Measurements from ENCODE around the gene PLA2G7. TPM values are rescaled to one million over a fixed set of nuclear protein-coding genes. Genes with fewer than 3 reads are reported as not detected.
A peak's percentile ranks its signal among the peaks of the same experiment; 100 is the strongest.

PLA2G7 gene
- not detected for polyA plus RNA-seq (2013, experiment 1 of 2)
- polyA plus RNA-seq (2013, experiment 2 of 2) = not detected

DNA sequence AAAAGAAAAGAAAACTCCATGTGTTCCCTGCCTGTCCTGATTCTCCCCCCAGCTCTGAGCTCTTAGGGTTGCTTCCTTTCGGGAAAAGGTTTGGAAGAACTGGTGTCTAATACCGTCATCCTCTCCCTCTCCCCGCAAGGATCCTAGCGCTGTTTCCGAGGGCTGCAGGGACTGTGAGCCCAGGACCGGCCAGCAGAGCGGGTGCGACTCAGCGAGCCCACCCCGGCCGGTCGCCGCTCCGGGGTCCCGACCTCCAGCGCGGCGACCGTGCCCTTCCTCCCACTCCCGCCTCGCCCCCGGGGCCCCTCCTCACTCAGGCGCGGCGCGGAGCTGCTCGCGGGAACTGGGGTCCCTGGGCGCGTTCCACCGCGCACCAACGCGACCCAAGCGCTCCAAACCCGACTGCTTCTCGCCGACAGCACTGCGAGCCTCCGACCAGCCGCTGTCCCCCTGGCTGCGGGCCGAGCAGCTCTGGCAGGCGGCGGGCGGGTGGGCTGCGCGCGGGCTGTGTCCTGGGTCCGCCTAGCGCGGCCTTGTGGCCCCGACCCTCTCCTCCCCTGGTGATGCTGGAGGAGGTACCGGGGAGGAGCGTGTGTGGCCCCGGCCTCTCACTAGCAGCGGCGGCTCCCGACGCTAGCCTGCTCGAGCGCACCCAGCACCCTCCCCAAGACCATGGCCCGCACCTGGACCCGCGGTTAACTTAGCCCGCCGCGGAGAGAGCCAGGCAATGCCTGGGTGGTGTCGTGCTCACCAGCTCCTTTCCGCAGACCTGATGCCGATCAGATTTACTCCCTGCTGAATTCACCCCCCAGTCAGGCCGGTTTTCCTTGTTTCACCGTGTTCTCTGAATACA is at the start of gene PLA2G7:
PLA2G7 (minus strand) TSS at position 509 of the 853 bp plus-strand sequence. CDS start 12,484 bp downstream, outside the sequence.
- peak within 1 kb of the TSS in 1 of 2 experiments; percentile 23 for H3K23ac ChIP-seq (ENCODE audit: low read length in 2 of 2)
- peaks cover 19 to 43% of the 10 kb centered on the region in 2 experiments for H3K27me3 ChIP-seq (ENCODE audit: control insufficient read depth in 1 of 2, insufficient read depth in 1 of 2, low read length in 2 of 2)
- DNase-seq = peak; percentile 14
- no peak within 1 kb of the TSS for H2BK12ac ChIP-seq (ENCODE audit: low read length in 2 of 2)
- peak within 1 kb of the TSS; percentile 65 to 83 for H3K4me3 ChIP-seq (ENCODE audit: insufficient read depth in 1 of 2, low read depth in 1 of 2, low read length in 2 of 2)
- H2BK120ac ChIP-seq (ENCODE audit: low read depth, low read length) = peak within 1 kb of the TSS; percentile 15
- H2BK15ac ChIP-seq (ENCODE audit: low read depth, poor library complexity, severe bottlenecking) = no peak within 1 kb of the TSS
- no peak within 1 kb of the TSS for H4K8ac ChIP-seq (ENCODE audit: low read length)
- H3K4me2 ChIP-seq (ENCODE audit: low read length, poor library complexity, severe bottlenecking) = peak within 1 kb of the TSS; percentile 100
- no peak within 1 kb of the TSS for H3K4ac ChIP-seq (ENCODE audit: low read depth in 1 of 2, low read length in 2 of 2)
- H3K18ac ChIP-seq (ENCODE audit: low read depth in 1 of 2, low read length in 2 of 2) = no peak within 1 kb of the TSS
- no peak within 1 kb of the TSS for H3K27ac ChIP-seq (ENCODE audit: low read length, poor library complexity, severe bottlenecking)
- no peak within 1 kb of the TSS for H3K14ac ChIP-seq (ENCODE audit: low read length in 2 of 2)
- no peak within 1 kb of the TSS for H2AFZ ChIP-seq (ENCODE audit: low read depth, low read length)
- no peak within 1 kb of the TSS for H2BK5ac ChIP-seq (ENCODE audit: low read depth, low read length, poor library complexity, severe bottlenecking)
- peaks cover 9% of the 10 kb centered on the region for H3K4me1 ChIP-seq (ENCODE audit: control insufficient read depth, insufficient read depth, low read depth, low read length)
- peak within 1 kb of the TSS; percentile 73 for H3K9ac ChIP-seq (ENCODE audit: low read length)
- H2AK5ac ChIP-seq (ENCODE audit: low read length, severe bottlenecking) = no peak within 1 kb of the TSS
- H4K91ac ChIP-seq (ENCODE audit: low read length) = no peak within 1 kb of the TSS
- WGBS = under 1% methylated on average over 45 of the region's 73 CpGs
- H3K36me3 ChIP-seq (ENCODE audit: control insufficient read depth in 1 of 2, insufficient read depth in 2 of 2, low read depth in 1 of 2, low read length in 2 of 2) = no peaks in the 10 kb centered on the region
- no peaks in the 10 kb centered on the region for H3K9me3 ChIP-seq (ENCODE audit: control insufficient read depth, low read length)
- no peaks in the 10 kb centered on the region for H3K79me1 ChIP-seq (replicated peaks; ENCODE audit: low read length, poor library complexity, severe bottlenecking)

DNA sequence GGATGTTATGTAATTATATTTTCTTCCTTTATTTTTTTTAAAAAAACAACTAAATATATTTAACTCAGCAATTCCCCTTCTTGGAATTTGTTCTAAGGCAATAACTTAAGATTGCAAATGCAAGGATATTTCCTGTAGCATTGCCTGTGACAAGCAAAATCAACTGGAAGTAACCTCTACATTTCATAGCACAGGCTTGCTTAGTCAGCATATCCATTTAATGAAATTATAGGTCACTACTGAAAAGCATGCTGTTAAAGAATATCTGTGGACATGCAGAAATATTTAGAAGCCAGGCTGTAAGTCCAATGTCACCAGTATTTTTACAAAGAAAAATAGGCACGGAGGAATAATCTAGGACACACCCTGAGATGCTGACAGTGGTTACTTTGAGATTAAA is 49.4 kb upstream of the PLA2G7 start:
- no peak overlapping the region for H2BK120ac ChIP-seq (ENCODE audit: low read depth, low read length)
- no peaks in the 10 kb centered on the region for H3K36me3 ChIP-seq (ENCODE audit: control insufficient read depth in 1 of 2, insufficient read depth in 2 of 2, low read depth in 1 of 2, low read length in 2 of 2)
- no peak overlapping the region for H2BK12ac ChIP-seq (ENCODE audit: low read length in 2 of 2)
- DNase-seq = no peak
- no peaks in the 10 kb centered on the region for H3K79me1 ChIP-seq (replicated peaks; ENCODE audit: low read length, poor library complexity, severe bottlenecking)
- no peaks in the 10 kb centered on the region for H3K4me1 ChIP-seq (ENCODE audit: control insufficient read depth, insufficient read depth, low read depth, low read length)
- no peak overlapping the region for H3K4me3 ChIP-seq (ENCODE audit: insufficient read depth in 1 of 2, low read depth in 1 of 2, low read length in 2 of 2)
- no peak overlapping the region for H3K18ac ChIP-seq (ENCODE audit: low read depth in 1 of 2, low read length in 2 of 2)
- H3K9ac ChIP-seq (ENCODE audit: low read length) = no peak overlapping the region
- no peak overlapping the region for H4K8ac ChIP-seq (ENCODE audit: low read length)
- no peak overlapping the region for H2BK5ac ChIP-seq (ENCODE audit: low read depth, low read length, poor library complexity, severe bottlenecking)
- H4K91ac ChIP-seq (ENCODE audit: low read length) = no peak overlapping the region
- no peaks in the 10 kb centered on the region for H3K9me3 ChIP-seq (ENCODE audit: control insufficient read depth, low read length)
- no peak overlapping the region for H3K4me2 ChIP-seq (ENCODE audit: low read length, poor library complexity, severe bottlenecking)
- no peak overlapping the region for H3K4ac ChIP-seq (ENCODE audit: low read depth in 1 of 2, low read length in 2 of 2)
- no peak overlapping the region for H3K23ac ChIP-seq (ENCODE audit: low read length in 2 of 2)
- no peak overlapping the region for H3K27ac ChIP-seq (ENCODE audit: low read length, poor library complexity, severe bottlenecking)
- no CpG with 5 or more reads among the region's 1 CpG for WGBS
- no peak overlapping the region for H2BK15ac ChIP-seq (ENCODE audit: low read depth, poor library complexity, severe bottlenecking)
- peaks cover 0 to 2% of the 10 kb centered on the region in 2 experiments for H3K27me3 ChIP-seq (ENCODE audit: control insufficient read depth in 1 of 2, insufficient read depth in 1 of 2, low read length in 2 of 2)
- no peak overlapping the region for H2AFZ ChIP-seq (ENCODE audit: low read depth, low read length)
- no peak overlapping the region for H3K14ac ChIP-seq (ENCODE audit: low read length in 2 of 2)
- no peak overlapping the region for H2AK5ac ChIP-seq (ENCODE audit: low read length, severe bottlenecking)

DNA sequence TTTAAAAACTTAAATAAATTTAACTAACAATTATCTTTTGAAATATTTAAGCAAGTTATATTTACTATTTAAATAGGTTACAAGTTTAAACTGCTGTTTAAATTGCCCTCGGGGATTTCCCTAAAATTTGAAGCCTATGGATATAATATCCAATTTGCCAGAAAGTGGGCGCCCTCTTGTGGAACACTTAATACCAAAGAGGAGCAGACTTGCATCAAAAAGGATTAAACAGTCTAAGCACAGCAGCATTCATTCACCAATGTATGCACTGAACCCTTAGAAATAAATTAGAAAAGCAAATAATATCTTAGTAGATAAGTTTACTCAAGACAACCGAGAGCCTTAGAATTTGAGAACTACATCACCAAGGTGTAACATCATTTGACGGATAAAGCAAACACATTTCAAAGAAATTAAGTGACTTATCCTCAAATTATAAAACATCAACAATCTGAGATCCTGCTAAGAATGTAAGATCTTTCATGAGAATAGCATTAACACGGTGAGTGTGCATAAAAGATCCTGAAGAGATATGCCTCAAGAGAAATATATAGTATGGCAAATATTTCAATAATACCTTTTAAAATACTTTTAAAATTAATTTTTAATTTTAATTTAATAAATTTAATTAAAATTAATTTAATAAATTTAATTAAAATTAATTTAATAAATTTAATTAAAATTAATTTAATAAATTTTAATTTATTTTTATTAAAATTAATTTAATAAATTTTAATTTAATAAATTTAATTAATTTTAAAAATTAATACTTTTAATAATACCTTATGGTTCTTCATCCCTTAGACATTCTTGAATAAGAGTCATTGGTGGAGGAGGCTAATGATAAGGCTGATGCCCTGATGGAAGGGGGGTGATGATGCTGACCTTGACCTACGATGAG is 46.6 kb upstream of the PLA2G7 start:
- Histone ChIP-seq H4K91ac (ENCODE audit: low read length) (no peak overlapping the region), H3K27ac (ENCODE audit: low read length, poor library complexity, severe bottlenecking) (no peak overlapping the region), H3K79me1 (replicated peaks; ENCODE audit: low read length, poor library complexity, severe bottlenecking) (no peaks in the 10 kb centered on the region), H3K27me3 (ENCODE audit: control insufficient read depth in 1 of 2, insufficient read depth in 1 of 2, low read length in 2 of 2) (peaks cover 0 to 2% of the 10 kb centered on the region in 2 experiments), H3K36me3 (ENCODE audit: control insufficient read depth in 1 of 2, insufficient read depth in 2 of 2, low read depth in 1 of 2, low read length in 2 of 2) (no peaks in the 10 kb centered on the region), H2AK5ac (ENCODE audit: low read length, severe bottlenecking) (no peak overlapping the region), H3K23ac (ENCODE audit: low read length in 2 of 2) (no peak overlapping the region), H2BK15ac (ENCODE audit: low read depth, poor library complexity, severe bottlenecking) (no peak overlapping the region), H2AFZ (ENCODE audit: low read depth, low read length) (no peak overlapping the region), H3K9me3 (ENCODE audit: control insufficient read depth, low read length) (no peaks in the 10 kb centered on the region), H4K8ac (ENCODE audit: low read length) (no peak overlapping the region), H2BK120ac (ENCODE audit: low read depth, low read length) (no peak overlapping the region), H3K4me3 (ENCODE audit: insufficient read depth in 1 of 2, low read depth in 1 of 2, low read length in 2 of 2) (no peak overlapping the region), H3K4ac (ENCODE audit: low read depth in 1 of 2, low read length in 2 of 2) (no peak overlapping the region), H3K18ac (ENCODE audit: low read depth in 1 of 2, low read length in 2 of 2) (no peak overlapping the region), H3K14ac (ENCODE audit: low read length in 2 of 2) (no peak overlapping the region), H2BK12ac (ENCODE audit: low read length in 2 of 2) (no peak overlapping the region), H3K4me1 (ENCODE audit: control insufficient read depth, insufficient read depth, low read depth, low read length) (no peaks in the 10 kb centered on the region), H3K9ac (ENCODE audit: low read length) (no peak overlapping the region), H3K4me2 (ENCODE audit: low read length, poor library complexity, severe bottlenecking) (no peak overlapping the region), H2BK5ac (ENCODE audit: low read depth, low read length, poor library complexity, severe bottlenecking) (no peak overlapping the region)
- peak; percentile 62 for DNase-seq
- 54% methylated on average over 5 of the region's 6 CpGs for WGBS
